KOPT-K1 (cell line): Measurements from ENCODE around the gene NEUROD6.

Source experiments
- H3K27ac ChIP-seq: fragments of 200-600 bp; sonication (generic); 2 replicates; pipeline ENCODE4 v1.5.1; 2016; ENCODE audit warnings: antibody characterized with exemption, mild to moderate bottlenecking, low read depth, low read length; ENCODE audit not compliant: poor library complexity, severe bottlenecking
- H3K36me3 ChIP-seq: fragments of 200-600 bp; sonication (generic); 2 replicates; pipeline ENCODE4 v1.5.1; 2017; ENCODE audit warnings: antibody characterized with exemption, mild to moderate bottlenecking, low read length, moderate library complexity; ENCODE audit not compliant: insufficient read depth
- H3K9me3 ChIP-seq: fragments of 200-600 bp; sonication (generic); 2 replicates; pipeline ENCODE4 v1.5.1; 2017; ENCODE audit warnings: antibody characterized with exemption, low read length, mild to moderate bottlenecking; ENCODE audit not compliant: insufficient read depth, poor library complexity, severe bottlenecking

The NEUROD6 gene

DNA sequence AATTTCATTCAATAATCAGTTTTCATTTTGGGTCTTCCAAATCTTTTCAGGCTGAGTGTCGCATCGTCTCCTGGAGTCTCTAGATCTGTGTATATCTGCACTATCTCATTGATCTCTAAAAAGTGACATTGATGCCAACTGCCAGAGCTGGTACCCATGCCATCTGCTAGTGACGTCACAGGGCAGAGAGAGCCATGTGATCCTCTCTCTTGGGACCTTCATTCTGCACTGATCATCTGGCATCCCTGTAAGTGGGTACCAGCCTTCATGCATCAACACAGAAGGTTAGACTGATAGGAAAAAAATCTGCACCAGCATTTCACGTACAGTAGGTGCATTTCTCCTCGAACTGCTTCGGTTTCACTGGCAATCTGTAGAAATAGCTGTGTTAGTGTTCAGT lies at the start of gene NEUROD6:
TSS of gene NEUROD6 (minus strand) at position 124 of the 400 bp plus-strand sequence. CDS start 1,458 bp downstream, outside the sequence.
- Histone ChIP-seq H3K27ac (no peak within 1 kb of the TSS), H3K36me3 (no peaks in the 10 kb centered on the region), H3K9me3 (no peaks in the 10 kb centered on the region)

- H3K9me3 ChIP-seq = no peaks in the 10 kb centered on the region
- no peaks in the 10 kb centered on the region for H3K36me3 ChIP-seq
Observed at GRCh38 chr7:31384466-31384865, 43.9 kb upstream of the NEUROD6 start.

GRCh38 chr7:31382722-31383121 lies 42.2 kb upstream of the NEUROD6 start:
- no peaks in the 10 kb centered on the region for H3K9me3 ChIP-seq

More at GRCh38 chr7:31384466-31384865, 43.9 kb upstream of the NEUROD6 start:
- H3K27ac ChIP-seq = no peak overlapping the region

DNA sequence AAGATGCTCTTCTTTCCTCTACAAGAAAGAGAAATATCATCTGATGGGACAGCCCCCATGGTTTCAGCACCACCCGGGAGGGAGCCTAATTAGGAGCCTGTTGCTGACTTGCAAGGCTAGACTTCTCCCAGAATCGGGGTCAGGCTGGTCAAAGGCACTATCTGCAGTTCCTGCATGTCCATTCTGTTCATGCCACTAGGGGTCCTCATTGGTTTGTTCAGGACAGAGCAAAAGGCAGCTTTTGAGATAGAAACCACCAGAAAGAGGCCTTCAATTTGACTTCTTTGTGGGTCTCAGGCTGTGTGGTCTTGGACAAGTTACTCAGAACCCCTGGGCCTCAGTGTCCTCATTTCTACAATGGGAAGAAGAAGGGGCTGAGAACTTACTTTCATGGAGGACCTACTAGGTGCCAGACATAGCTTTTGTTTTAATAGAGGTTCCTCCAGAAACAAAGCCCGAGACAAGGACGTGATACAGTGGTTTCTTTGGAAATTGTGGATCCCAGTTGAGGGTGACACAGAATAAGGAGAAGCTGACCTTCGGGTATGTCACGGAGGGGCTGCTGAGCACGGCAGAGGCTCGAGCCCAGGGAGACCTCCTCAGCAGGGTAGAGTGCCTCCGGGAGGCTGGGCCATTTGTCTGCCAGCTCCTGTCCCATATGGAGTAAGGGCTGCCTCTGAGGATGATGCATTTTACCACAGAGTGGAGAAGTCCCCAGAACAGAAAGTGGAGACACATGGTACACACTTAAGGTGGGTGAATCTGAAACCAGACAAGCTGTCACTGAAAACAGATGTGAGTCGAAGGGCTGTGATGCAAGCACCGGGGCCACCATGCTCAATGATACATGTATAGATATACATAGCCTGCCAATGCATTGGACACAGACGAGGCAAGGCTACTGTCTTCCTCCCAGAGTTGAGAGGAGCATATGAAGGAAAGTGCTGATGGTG lies 33.1 kb upstream of the NEUROD6 start:
- H3K27ac ChIP-seq = no peak overlapping the region
- no peaks in the 10 kb centered on the region for H3K9me3 ChIP-seq
- no peaks in the 10 kb centered on the region for H3K36me3 ChIP-seq

More at GRCh38 chr7:31382722-31383121, 42.2 kb upstream of the NEUROD6 start:
- H3K36me3 ChIP-seq = no peaks in the 10 kb centered on the region
- H3K27ac ChIP-seq = no peak overlapping the region

GRCh38 chr7:31372231-31372959 lies 31.9 kb upstream of the NEUROD6 start:
- Histone ChIP-seq H3K27ac (no peak overlapping the region), H3K36me3 (no peaks in the 10 kb centered on the region), H3K9me3 (no peaks in the 10 kb centered on the region)

- Histone ChIP-seq H3K9me3 (no peaks in the 10 kb centered on the region), H3K36me3 (no peaks in the 10 kb centered on the region), H3K27ac (no peak overlapping the region)
Observed at GRCh38 chr7:31371621-31372020, 31.1 kb upstream of the NEUROD6 start.

DNA sequence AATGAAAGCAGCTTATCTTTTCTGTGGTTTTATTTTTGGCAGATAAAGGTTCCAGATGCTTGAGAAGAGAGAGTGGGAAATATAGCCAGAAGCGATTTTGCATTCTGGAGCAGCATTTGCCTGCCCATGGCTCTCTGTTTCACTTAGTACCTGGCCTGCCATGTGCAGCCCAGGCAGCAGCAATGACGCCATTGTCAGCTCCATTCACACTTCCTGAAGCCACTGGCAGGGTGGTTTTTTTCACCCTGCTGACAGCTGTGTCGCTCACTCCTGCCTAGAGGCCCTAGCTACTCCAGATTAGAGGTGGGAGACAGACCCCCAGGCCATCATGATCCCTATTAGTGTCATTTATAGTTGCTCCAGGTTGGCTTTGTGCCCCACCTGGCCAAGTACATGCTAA lies 30.1 kb upstream of the NEUROD6 start:
- Histone ChIP-seq H3K9me3 (no peaks in the 10 kb centered on the region), H3K27ac (no peak overlapping the region), H3K36me3 (no peaks in the 10 kb centered on the region)

GRCh38 chr7:31368620-31369019 lies 28.1 kb upstream of the NEUROD6 start:
- no peak overlapping the region for H3K27ac ChIP-seq
- H3K9me3 ChIP-seq = no peaks in the 10 kb centered on the region
- no peaks in the 10 kb centered on the region for H3K36me3 ChIP-seq

GRCh38 chr7:31363496-31363895 lies 23.0 kb upstream of the NEUROD6 start:
- Histone ChIP-seq H3K27ac (no peak overlapping the region), H3K36me3 (no peaks in the 10 kb centered on the region), H3K9me3 (no peaks in the 10 kb centered on the region)

GRCh38 chr7:31363051-31363450 lies 22.5 kb upstream of the NEUROD6 start:
- H3K36me3 ChIP-seq = no peaks in the 10 kb centered on the region
- H3K27ac ChIP-seq = no peak overlapping the region
- H3K9me3 ChIP-seq = no peaks in the 10 kb centered on the region

- Histone ChIP-seq H3K36me3 (no peaks in the 10 kb centered on the region), H3K9me3 (no peaks in the 10 kb centered on the region), H3K27ac (no peak overlapping the region)
Observed at GRCh38 chr7:31362401-31362800, 21.9 kb upstream of the NEUROD6 start.

DNA sequence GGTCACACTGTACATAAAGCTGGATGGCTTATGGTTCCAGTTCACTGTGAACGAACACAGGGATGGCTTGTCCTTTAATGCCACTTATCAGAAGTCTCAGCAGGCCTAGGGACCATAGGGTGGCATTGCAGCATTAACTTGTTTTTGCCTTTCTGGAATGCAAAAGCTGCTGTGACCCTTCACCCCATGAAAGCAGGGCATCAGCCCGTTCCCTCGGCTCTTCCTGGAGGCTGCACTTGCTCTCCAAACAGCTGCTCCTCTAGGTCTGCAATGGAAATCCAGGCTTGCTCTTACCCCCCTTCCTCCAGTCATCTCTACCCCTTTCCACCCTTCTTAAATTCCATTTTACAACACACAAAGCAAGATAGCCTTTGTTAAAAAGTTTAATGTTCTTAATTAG lies 17.9 kb upstream of the NEUROD6 start:
- Histone ChIP-seq H3K9me3 (no peaks in the 10 kb centered on the region), H3K36me3 (no peaks in the 10 kb centered on the region), H3K27ac (no peak overlapping the region)

DNA sequence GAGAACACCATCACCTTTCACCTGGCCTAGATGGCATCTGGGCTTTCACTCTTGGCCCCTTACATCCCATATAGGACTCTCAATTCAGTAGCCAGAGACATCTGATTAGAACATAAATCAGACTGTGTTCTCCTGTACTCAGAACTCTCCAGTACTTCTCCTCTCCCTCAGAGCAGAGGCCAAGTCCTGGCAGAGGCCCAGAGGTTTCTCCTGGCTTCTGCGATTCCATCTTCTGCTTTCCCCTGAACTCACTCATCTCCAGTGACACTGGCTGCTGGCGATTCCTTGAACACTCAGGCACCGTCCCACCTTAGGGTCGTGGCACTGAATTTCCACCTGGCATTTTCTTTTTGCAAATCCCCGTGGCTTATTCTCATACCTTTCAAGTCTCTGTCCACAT lies 4.9 kb upstream of the NEUROD6 start:
- no peak overlapping the region for H3K27ac ChIP-seq
- no peaks in the 10 kb centered on the region for H3K36me3 ChIP-seq
- H3K9me3 ChIP-seq = no peaks in the 10 kb centered on the region

GRCh38 chr7:31343516-31344305 lies 3.2 kb upstream of the NEUROD6 start:
- Histone ChIP-seq H3K27ac (no peak overlapping the region), H3K9me3 (no peaks in the 10 kb centered on the region), H3K36me3 (no peaks in the 10 kb centered on the region)

- H3K9me3 ChIP-seq = no peaks in the 10 kb centered on the region
- no peaks in the 10 kb centered on the region for H3K36me3 ChIP-seq
- H3K27ac ChIP-seq = no peak overlapping the region
Observed at GRCh38 chr7:31341141-31341540, 615 bp upstream of the NEUROD6 start.
